GM12873 (cell line): ENCODE data around the gene RNF157.

Source experiments
- TF ChIP-seq, protein P1 (sequence below): IDR thresholded peaks from 2 replicates; pipeline ENCODE4 v1.5.1; 2012; ENCODE audit warnings: low read depth, mild to moderate bottlenecking, moderate library complexity, low read length, control low read depth; ENCODE audit not compliant: insufficient read depth; ENCODE audit errors: missing control alignments

The RNF157 gene

GRCh38 chr17:76263896-76264295, 23.6 kb upstream of the RNF157 start:
- TF ChIP-seq, protein P1, sequence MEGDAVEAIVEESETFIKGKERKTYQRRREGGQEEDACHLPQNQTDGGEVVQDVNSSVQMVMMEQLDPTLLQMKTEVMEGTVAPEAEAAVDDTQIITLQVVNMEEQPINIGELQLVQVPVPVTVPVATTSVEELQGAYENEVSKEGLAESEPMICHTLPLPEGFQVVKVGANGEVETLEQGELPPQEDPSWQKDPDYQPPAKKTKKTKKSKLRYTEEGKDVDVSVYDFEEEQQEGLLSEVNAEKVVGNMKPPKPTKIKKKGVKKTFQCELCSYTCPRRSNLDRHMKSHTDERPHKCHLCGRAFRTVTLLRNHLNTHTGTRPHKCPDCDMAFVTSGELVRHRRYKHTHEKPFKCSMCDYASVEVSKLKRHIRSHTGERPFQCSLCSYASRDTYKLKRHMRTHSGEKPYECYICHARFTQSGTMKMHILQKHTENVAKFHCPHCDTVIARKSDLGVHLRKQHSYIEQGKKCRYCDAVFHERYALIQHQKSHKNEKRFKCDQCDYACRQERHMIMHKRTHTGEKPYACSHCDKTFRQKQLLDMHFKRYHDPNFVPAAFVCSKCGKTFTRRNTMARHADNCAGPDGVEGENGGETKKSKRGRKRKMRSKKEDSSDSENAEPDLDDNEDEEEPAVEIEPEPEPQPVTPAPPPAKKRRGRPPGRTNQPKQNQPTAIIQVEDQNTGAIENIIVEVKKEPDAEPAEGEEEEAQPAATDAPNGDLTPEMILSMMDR = no peak

- TF ChIP-seq, protein P1 = no peak
These were observed 22.5 kb upstream of the RNF157 start for GRCh38 chr17:76262732-76263344.

- TF ChIP-seq, protein P1 = no peak
These were observed 21.3 kb upstream of the RNF157 start for GRCh38 chr17:76261421-76262215.

GRCh38 chr17:76260669-76261068, 20.4 kb upstream of the RNF157 start:
- TF ChIP-seq, protein P1 = no peak

GRCh38 chr17:76260220-76260619, 19.9 kb upstream of the RNF157 start:
- TF ChIP-seq, protein P1 = no peak

GRCh38 chr17:76255801-76256429, 15.6 kb upstream of the RNF157 start:
- TF ChIP-seq, protein P1 = no peak

- TF ChIP-seq, protein P1 = no peak
These were observed 14.0 kb upstream of the RNF157 start for GRCh38 chr17:76254275-76254674.
